Measurements from ENCODE around the gene BACH1.

BACH1 gene

GRCh38 chr21:29359718-29360117 lies 61.0 kb downstream of the BACH1 start:
- TF ChIP-seq CTCF (IDR thresholded peaks at IDR 0.05; ENCODE audit: borderline replicate concordance, insufficient read depth, low read depth, low read length) = no peak
- H3K4me3 ChIP-seq (ENCODE audit: low read depth, low read length) = no peak overlapping the region

- TF ChIP-seq CTCF (IDR thresholded peaks at IDR 0.05; ENCODE audit: borderline replicate concordance, insufficient read depth, low read depth, low read length) = no peak
- H3K4me3 ChIP-seq (ENCODE audit: low read depth, low read length) = no peak overlapping the region
These were observed 62.4 kb downstream of the BACH1 start for GRCh38 chr21:29360799-29361765.

- TF ChIP-seq CTCF (IDR thresholded peaks at IDR 0.05; ENCODE audit: borderline replicate concordance, insufficient read depth, low read depth, low read length) = no peak
- H3K4me3 ChIP-seq (ENCODE audit: low read depth, low read length) = no peak overlapping the region
These were observed 64.0 kb downstream of the BACH1 start for GRCh38 chr21:29362758-29363157.

GRCh38 chr21:29365661-29366265 lies 67.0 kb downstream of the BACH1 start:
- no peak for TF ChIP-seq CTCF (IDR thresholded peaks at IDR 0.05; ENCODE audit: borderline replicate concordance, insufficient read depth, low read depth, low read length)
- H3K4me3 ChIP-seq (ENCODE audit: low read depth, low read length) = no peak overlapping the region

GRCh38 chr21:29366532-29366931 lies 67.8 kb downstream of the BACH1 start:
- TF ChIP-seq CTCF (IDR thresholded peaks at IDR 0.05; ENCODE audit: borderline replicate concordance, insufficient read depth, low read depth, low read length) = no peak
- no peak overlapping the region for H3K4me3 ChIP-seq (ENCODE audit: low read depth, low read length)

GRCh38 chr21:29367335-29367734 lies 68.6 kb downstream of the BACH1 start:
- no peak for TF ChIP-seq CTCF (IDR thresholded peaks at IDR 0.05; ENCODE audit: borderline replicate concordance, insufficient read depth, low read depth, low read length)
- no peak overlapping the region for H3K4me3 ChIP-seq (ENCODE audit: low read depth, low read length)

All from GM12875 (cell line).